ENCODE data around the gene UNC13C. TPM values are rescaled to one million over a fixed set of nuclear protein-coding genes. Genes with fewer than 3 reads are reported as not detected.

The UNC13C gene
- total RNA-seq, 1 donor from 2014 or later = not detected

DNA sequence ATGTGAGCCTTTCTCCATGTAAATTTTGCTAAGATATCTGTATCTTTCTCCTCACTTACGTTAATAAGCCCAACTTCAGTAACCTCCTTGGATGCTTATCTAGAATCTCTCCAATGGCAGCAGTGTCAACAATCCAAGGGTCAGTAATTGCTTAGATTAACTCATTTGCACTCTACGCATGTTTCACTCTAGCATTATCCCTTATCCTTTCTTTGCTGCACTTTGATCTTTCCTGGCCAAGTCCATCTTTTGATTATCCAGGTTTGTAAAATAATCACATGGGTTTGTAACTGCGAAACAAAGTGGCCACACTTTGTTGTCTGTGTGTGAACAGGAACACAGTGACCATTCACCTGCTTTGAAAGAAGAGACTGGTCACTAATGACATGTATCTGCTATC is 640.9 kb downstream of the UNC13C start:
- H3K27ac Mint-ChIP-seq = no peak overlapping the region
- intact Hi-C loops (cut with micrococcal nuclease) = no loop called here
- H3K9me3 Mint-ChIP-seq = no peaks in the 10 kb centered on the region
- H3K27me3 Mint-ChIP-seq (ENCODE audit: low read depth) = no peaks in the 10 kb centered on the region
- no peak for DNase-seq (ENCODE audit: low spot score)
- H3K4me1 Mint-ChIP-seq (ENCODE audit: low read depth) = no peaks in the 10 kb centered on the region
- H3K4me3 Mint-ChIP-seq (ENCODE audit: low read depth) = no peak overlapping the region
- H3K36me3 Mint-ChIP-seq (ENCODE audit: low read depth) = no peaks in the 10 kb centered on the region

DNA sequence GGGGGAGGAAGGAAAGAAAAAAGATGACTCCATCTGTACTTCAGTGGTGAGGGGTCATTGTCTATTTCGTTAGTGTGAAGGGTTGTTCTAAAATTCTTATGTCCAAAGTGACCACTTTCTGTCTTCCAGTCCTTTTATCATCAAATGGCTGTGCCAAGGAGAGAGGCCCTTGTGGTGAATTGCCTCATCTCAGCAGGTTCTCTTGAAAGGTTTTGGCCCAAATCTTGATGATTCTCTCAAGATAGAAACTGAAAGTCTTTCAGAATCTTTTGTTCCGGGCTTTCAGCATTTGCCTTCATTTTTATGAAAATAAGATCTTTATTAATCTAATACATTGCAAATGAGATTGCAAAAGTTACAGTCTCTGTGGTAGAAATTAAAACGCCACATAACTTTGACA is 642.7 kb downstream of the UNC13C start:
- H3K27me3 Mint-ChIP-seq (ENCODE audit: low read depth) = no peaks in the 10 kb centered on the region
- DNase-seq (ENCODE audit: low spot score) = no peak
- H3K4me1 Mint-ChIP-seq (ENCODE audit: low read depth) = no peaks in the 10 kb centered on the region
- intact Hi-C loops (cut with micrococcal nuclease) = no loop called here
- H3K4me3 Mint-ChIP-seq (ENCODE audit: low read depth) = no peak overlapping the region
- H3K36me3 Mint-ChIP-seq (ENCODE audit: low read depth) = no peaks in the 10 kb centered on the region
- H3K9me3 Mint-ChIP-seq = no peaks in the 10 kb centered on the region
- no peak overlapping the region for H3K27ac Mint-ChIP-seq

DNA sequence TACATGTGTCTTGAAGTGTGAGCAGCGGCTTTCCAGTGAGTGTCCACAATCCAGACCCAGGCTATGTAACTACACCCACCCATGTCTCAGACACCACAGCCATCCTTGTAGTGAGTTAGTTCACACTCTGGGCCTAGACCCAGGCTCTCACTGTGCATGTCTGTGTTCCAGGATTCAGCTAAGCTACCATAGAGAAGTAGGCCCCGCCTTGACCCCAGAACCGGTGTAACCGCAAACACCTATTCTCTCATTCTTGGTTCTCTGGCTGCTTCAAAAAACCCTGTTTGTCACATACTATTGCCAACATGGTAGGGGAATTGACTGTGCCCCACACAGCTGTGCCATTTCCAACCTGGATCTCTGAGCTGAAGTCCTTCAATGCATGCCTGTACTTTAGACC is 657.9 kb downstream of the UNC13C start:
- no peak overlapping the region for H3K27ac Mint-ChIP-seq

DNA sequence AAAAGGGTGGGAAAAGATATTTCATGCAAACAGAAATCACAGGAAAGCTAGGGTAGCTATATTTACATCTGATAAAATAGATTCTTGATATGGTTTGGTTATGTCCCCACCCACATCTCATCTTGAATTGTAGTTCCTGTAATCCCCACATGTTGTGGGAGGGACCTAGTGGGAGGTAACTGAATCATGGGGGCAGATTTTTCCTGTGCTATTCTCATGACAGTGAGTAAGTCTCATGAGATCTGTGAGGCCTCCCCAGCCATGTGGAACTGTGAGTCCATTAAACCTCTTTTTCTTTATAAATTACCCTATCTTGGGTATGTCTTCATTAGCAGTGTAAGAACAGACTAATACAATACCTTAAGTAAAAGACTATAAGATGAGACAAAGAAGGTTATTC is 660.4 kb downstream of the UNC13C start:
- Mint-ChIP-seq H3K9me3 (peaks cover 6% of the 10 kb centered on the region), H3K36me3 (ENCODE audit: low read depth) (no peaks in the 10 kb centered on the region), H3K27ac (no peak overlapping the region), H3K4me1 (ENCODE audit: low read depth) (no peaks in the 10 kb centered on the region), H3K4me3 (ENCODE audit: low read depth) (no peak overlapping the region), H3K27me3 (ENCODE audit: low read depth) (no peaks in the 10 kb centered on the region)
- intact Hi-C loops (cut with micrococcal nuclease) = no loop called here
- no peak for DNase-seq (ENCODE audit: low spot score)

More for the DNA sequence above, 657.9 kb downstream of the UNC13C start:
- intact Hi-C loops (cut with micrococcal nuclease) = no loop called here
- no peaks in the 10 kb centered on the region for H3K4me1 Mint-ChIP-seq (ENCODE audit: low read depth)
- no peak overlapping the region for H3K4me3 Mint-ChIP-seq (ENCODE audit: low read depth)
- H3K9me3 Mint-ChIP-seq = peaks cover 6% of the 10 kb centered on the region
- no peak for DNase-seq (ENCODE audit: low spot score)
- no peaks in the 10 kb centered on the region for H3K27me3 Mint-ChIP-seq (ENCODE audit: low read depth)
- no peaks in the 10 kb centered on the region for H3K36me3 Mint-ChIP-seq (ENCODE audit: low read depth)

DNA sequence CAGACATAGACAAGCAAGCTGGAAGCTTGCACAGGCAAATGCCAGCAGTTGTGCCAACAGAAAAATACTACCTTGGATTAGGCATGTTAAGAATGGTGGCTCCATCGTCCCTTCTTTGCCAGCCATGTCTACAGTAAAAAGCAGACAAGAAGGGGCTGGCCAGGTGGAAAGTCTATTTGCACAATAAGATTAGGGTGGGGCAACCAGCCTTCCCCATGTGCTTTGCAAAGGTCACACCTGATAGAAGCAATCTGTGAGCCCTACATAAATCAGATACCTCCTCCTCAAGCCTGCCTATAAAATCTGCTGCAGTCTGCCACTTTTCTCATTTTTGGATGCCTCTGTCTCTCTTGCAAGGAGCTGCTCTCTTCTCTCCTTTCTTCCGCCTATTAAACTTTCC is 662.6 kb downstream of the UNC13C start:
- DNase-seq (ENCODE audit: low spot score) = no peak
- no peaks in the 10 kb centered on the region for H3K36me3 Mint-ChIP-seq (ENCODE audit: low read depth)
- H3K27me3 Mint-ChIP-seq (ENCODE audit: low read depth) = no peaks in the 10 kb centered on the region
- H3K9me3 Mint-ChIP-seq = peaks cover 6% of the 10 kb centered on the region
- intact Hi-C loops (cut with micrococcal nuclease) = no loop called here
- no peak overlapping the region for H3K27ac Mint-ChIP-seq
- H3K4me1 Mint-ChIP-seq (ENCODE audit: low read depth) = no peaks in the 10 kb centered on the region
- no peak overlapping the region for H3K4me3 Mint-ChIP-seq (ENCODE audit: low read depth)

DNA sequence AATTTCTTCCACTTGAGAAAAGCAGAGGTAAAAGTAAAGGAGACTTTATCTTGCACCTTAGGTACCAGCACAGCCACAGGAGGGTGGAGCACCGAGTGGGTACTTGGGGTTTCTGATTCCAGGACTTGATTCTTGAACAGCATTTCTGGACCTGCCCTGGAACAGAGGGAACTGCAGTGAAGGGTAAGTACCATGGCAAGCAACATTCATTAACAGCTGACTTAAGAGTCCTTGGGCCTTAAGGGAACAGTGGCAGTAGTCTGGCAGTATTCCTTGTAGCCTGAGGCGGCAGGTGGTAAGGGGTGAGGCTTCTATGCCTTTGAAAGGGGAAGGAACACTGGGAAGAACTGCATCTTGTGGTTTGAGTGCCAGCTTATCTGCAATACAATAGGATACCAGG is 666.6 kb downstream of the UNC13C start:
- no peak for DNase-seq (ENCODE audit: low spot score)
- no peak overlapping the region for H3K4me3 Mint-ChIP-seq (ENCODE audit: low read depth)
- H3K36me3 Mint-ChIP-seq (ENCODE audit: low read depth) = no peaks in the 10 kb centered on the region
- intact Hi-C loops (cut with micrococcal nuclease) = no loop called here
- H3K27me3 Mint-ChIP-seq (ENCODE audit: low read depth) = no peaks in the 10 kb centered on the region
- peaks cover 10% of the 10 kb centered on the region for H3K9me3 Mint-ChIP-seq
- no peaks in the 10 kb centered on the region for H3K4me1 Mint-ChIP-seq (ENCODE audit: low read depth)
- H3K27ac Mint-ChIP-seq = no peak overlapping the region

DNA sequence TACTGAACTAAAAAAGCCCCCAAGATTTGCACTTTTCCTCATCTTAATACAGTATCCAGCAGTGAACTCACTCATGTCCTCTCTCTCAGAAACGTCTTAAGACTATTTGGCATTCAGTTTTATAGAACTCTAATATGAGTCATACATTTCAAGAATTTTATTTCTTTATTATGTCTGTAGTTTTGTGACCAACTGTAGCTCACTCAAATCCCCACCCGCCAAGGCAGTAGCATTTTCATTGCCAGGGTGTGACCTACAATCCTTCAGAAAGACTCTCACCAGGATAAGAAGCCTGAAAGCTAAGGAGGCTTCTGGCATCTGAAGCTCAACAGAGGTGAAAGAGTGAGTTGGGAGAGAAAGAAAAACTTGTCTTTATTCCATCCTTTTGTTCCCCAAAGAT is 681.4 kb downstream of the UNC13C start:
- Mint-ChIP-seq H3K4me3 (ENCODE audit: low read depth) (no peak overlapping the region), H3K27ac (no peak overlapping the region), H3K4me1 (ENCODE audit: low read depth) (no peaks in the 10 kb centered on the region), H3K27me3 (ENCODE audit: low read depth) (no peaks in the 10 kb centered on the region), H3K36me3 (ENCODE audit: low read depth) (no peaks in the 10 kb centered on the region), H3K9me3 (no peaks in the 10 kb centered on the region)
- DNase-seq (ENCODE audit: low spot score) = no peak
- intact Hi-C loops (cut with micrococcal nuclease) = no loop called here

DNA sequence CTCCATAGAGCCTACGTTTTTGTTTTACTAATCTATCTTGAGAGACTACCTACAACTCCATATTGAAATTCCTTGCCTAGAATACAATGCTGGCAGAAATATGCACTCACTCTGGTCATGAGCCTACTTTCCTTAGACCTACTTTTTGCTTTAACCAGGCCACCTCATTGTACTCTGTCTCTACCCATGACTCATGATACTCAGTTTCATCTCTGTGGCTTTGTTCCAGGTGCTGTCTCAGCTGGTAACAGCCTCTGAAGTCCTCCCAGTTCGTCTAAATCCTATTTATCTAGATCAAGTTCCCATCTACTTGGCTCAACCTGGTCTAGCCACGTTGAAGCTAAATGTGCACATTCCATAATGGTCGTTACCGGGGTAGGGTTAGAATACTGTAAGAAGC is 682.1 kb downstream of the UNC13C start:
- Mint-ChIP-seq H3K36me3 (ENCODE audit: low read depth) (no peaks in the 10 kb centered on the region), H3K9me3 (no peaks in the 10 kb centered on the region), H3K27me3 (ENCODE audit: low read depth) (no peaks in the 10 kb centered on the region), H3K4me3 (ENCODE audit: low read depth) (no peak overlapping the region), H3K4me1 (ENCODE audit: low read depth) (no peaks in the 10 kb centered on the region), H3K27ac (no peak overlapping the region)
- intact Hi-C loops (cut with micrococcal nuclease) = no loop called here
- no peak for DNase-seq (ENCODE audit: low spot score)

DNA sequence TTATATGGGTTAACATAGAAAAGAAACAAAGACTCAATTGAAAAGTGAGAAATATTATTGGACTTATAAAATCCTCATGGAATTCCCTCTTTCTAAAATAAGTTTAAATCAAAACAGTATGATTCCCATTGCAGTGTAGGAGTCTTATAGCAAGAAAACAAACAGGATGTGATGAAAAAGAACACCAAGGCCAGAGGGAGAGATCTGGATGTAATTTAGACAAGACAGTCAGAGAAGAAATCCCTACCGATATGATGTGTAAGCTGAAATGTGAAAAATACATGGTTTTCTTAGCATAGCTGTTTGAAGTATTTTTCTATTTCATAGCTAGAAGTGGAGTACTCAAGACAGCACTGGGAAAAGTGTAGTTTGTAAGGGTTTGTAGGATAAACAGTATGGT is 697.0 kb downstream of the UNC13C start:
- DNase-seq (ENCODE audit: low spot score) = no peak
- H3K9me3 Mint-ChIP-seq = peaks cover 23% of the 10 kb centered on the region
- no peaks in the 10 kb centered on the region for H3K27me3 Mint-ChIP-seq (ENCODE audit: low read depth)
- H3K27ac Mint-ChIP-seq = no peak overlapping the region
- H3K4me3 Mint-ChIP-seq (ENCODE audit: low read depth) = no peak overlapping the region
- no peaks in the 10 kb centered on the region for H3K36me3 Mint-ChIP-seq (ENCODE audit: low read depth)
- intact Hi-C loops (cut with micrococcal nuclease) = no loop called here
- H3K4me1 Mint-ChIP-seq (ENCODE audit: low read depth) = no peaks in the 10 kb centered on the region

DNA sequence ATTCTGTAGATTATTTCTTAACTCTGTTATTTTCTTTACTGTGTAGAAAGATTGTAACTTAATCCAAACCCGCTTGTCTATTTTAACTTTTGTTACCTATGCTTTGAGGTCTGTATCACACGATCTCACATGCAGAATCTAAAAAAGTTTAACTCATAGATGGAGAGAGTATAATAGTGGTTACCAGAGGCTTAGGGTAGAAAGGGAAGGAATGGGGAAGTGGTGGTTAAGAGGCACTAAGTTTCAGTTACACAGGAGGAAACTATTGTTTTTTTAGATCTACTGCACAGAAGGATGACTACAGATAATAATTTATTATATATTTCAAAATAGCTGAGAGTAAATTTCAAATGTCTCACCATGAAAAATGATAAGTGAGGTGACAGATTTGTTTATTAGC is 703.3 kb downstream of the UNC13C start:
- no peaks in the 10 kb centered on the region for H3K36me3 Mint-ChIP-seq (ENCODE audit: low read depth)
- intact Hi-C loops (cut with micrococcal nuclease) = no loop called here
- H3K4me1 Mint-ChIP-seq (ENCODE audit: low read depth) = no peaks in the 10 kb centered on the region
- H3K9me3 Mint-ChIP-seq = no peaks in the 10 kb centered on the region
- H3K4me3 Mint-ChIP-seq (ENCODE audit: low read depth) = no peak overlapping the region
- H3K27me3 Mint-ChIP-seq (ENCODE audit: low read depth) = no peaks in the 10 kb centered on the region
- no peak overlapping the region for H3K27ac Mint-ChIP-seq
- DNase-seq (ENCODE audit: low spot score) = no peak

Other genes starting within 250 kb of the UNC13C start
- not detected in 2 replicates for gene WDR72, start 218.8 kb upstream of the UNC13C start, total RNA-seq